ENCODE measurements around the gene PPL. TPM values are rescaled to one million over a fixed set of nuclear protein-coding genes. Genes with fewer than 3 reads are reported as not detected.
"Not testable (repeated sequence)": the region's sequence is repeated elsewhere in the genome, so short reads cannot be mapped to it uniquely, and the experiment has no call there.

The PPL gene
- total RNA-seq, 1 donor from 2014 or later, result 0.26 TPM

DNA sequence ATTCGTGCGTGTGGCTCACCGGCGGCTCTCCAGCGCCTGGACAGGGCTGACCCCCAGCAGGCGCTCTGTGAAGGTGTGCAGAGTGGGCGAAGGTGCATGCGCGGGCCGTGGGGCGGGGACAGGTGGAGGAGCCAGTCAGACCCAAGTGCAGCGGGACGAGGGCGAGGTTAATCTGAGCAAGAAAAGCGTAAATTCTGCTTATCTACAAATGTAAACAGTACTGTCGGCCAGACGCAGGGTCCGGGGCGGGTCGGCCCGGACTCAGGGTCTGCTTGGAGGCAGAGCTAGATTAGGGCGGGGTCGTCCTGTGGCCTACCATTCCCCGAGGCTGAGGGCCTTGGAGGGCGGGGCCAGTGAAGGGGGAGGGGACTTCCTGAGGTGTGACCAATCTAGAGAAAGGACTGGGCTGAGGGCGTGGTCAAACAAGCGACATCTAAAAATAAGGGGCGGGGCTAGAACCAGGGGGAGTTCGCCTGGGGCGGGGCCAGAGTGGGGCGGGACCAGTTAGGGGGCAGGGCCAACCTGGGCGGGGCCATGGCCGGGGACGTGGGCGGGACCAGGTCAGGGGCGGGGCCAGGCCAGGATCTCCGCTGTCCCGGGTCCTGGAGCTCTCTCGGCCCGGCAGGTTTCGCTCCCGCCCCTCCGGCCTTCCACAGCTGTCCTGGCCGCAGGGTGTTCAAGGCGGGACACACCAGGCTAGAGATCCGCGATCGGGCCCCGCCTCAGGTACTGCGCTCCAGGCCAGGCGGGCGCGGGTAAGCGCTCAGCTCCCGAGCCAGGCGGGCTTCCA is 21.0 kb upstream of the PPL start, which contains the start of gene SEC14L5:
Gene SEC14L5, plus strand, starts transcription at position 611 of the 790 bp plus-strand sequence. CDS start 994 bp downstream, outside the sequence.
- peak; percentile 89 for DNase-seq (ENCODE audit: low read depth, low spot score)

DNA sequence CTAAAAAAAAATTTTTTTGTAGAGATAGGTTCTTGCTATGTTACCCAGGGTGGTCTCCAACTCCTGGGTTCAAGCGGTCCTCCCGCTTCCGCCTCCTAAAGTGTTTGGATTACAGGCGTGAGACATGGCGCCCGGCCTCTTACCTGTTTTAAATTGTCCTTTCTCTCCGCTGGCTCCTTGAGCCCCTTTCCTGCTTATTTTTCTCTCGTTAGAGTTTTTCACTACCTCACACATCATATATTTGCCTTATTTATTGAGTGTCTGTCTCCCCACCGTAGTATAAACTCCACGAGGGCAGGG is 20.4 kb upstream of the PPL start:
- DNase-seq (ENCODE audit: low read depth, low spot score), result no peak

DNA sequence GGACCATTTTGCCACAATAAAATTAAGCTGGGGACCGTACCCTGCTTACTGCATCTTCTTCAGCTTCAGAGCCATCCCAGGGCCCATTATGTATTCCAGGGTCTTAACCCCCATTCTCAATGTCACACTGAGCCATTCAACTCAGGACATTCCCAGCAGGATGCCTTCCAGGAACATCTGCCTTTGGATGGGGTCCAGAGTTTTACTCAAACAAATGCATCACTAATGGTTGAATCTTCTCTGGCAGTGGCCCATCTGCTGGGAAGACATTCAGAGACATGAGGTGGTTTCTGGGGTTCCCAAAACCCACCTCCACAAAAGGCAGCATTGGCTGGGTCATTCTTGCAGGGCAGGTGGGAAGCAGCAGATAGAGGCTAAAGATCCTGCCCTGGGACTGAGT is 17.8 kb upstream of the PPL start:
- DNase-seq (ENCODE audit: low read depth, low spot score), result no peak

DNA sequence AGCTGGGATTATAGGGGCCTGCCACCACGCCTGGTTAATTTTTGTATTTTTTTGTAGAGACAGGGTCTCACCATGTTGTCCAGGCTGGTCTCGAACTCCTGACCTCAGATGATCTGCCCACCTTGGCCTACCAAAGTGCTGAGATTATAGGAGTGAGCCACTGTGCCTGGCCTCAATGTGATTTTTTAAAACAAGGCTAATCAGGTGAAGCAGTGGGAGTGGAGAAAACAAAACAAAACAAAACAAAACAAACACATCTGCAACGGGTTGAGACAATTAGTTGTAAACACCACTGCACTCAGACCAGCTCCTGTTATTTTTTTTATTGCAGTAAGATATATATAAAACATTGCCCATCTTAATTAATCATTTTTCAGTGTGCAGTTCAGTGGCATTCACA is 14.6 kb upstream of the PPL start:
- not testable (repeated sequence) for DNase-seq (ENCODE audit: low read depth, low spot score)

DNA sequence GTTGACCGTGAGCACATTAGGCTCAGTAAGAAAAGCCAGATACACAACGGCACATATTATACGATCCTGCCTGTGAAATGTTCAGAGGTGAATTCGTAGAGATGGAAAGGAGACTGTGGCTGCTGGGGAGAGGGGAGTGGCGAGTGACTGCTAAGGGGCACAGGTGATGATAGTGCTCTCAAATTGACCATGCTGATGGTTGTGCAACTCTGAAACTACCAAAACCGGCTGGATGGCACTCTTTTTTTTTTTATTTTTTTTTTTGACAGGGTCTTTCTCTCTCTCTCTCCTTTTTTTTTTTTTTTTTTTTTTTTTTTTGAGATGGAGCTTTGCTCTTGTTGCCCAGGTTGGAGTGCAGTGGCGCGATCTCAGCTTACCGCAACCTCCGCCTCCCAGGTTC is 13.0 kb upstream of the PPL start:
- DNase-seq (ENCODE audit: low read depth, low spot score), result no peak

DNA sequence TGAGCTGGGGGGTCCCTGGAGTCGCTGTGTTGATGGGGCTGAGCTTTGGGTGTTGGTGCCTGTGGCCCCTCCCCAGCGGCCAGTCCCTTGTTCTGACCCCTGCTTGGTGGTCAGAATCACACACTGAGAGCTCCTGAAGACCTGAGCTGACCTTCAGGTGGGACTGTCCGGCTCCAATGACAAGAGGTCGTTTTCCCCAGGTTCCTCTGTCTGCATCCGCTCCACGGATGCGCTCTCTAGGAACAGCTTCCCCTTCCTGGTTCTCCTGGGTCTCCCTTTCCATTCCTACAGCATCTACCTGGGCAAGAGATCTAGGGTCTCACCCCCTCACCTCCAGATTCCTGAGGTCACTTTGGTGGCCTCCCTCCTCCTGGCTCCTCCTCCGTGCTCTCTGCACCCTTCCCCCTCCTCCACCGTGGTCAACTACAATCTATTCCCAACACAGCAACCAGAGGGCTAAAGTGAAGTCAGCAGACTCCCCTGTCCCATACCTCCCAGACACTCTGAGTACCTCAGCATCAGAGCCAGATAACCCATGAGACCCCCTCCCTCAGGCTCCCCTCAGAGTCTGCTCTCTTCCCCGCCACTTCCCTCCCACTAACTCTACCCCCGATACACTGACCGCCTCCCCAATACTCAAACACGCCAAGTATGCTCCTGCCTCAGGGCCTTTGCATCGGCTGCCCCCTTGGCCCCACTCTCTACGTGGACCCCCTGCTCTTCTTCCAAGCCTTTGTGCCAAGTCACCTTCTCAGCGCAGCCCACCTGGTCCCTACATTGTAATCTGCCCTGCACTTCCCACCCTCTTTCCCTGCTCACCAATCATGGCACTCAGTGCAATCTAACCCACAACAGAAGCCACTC is 12.2 kb upstream of the PPL start:
- DNase-seq (ENCODE audit: low read depth, low spot score), result no peak

DNA sequence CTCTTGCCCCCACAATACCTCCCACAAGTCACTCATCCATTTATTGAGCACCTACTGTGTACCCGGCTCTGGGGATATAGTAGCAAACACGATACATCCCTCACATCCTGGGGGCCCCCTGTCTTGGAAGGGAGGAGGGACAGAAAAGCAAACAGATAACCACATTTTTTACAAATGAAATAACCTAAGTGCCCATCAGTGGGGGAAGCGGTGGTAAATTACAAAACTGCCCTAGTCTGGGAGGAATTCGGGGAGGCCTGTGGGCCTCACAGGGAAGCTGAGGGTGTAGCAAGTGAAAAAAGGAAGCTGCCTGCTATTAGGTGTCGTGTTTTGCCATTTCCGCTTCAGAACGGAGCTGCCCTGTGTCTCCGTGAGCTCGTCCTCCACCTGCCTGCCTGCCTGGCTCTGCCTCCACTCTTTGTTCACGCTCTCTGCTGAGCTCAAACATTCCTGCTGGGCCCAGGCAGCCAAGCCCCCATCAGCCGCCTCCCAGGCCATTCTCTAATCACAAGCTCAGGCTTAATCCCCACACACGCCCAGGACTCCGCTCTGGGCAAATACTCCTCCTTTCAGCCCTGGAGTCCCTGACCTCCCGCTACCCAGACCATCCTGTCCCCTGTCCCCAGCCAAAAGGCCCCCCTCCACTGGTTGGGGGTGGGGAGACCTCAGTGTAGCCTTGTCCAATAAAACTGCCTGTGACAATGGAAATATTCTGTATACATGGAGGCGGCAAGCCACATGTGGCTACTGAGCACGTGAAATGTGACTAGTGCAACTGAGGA is 11.0 kb upstream of the PPL start:
- no peak for DNase-seq (ENCODE audit: low read depth, low spot score)

DNA sequence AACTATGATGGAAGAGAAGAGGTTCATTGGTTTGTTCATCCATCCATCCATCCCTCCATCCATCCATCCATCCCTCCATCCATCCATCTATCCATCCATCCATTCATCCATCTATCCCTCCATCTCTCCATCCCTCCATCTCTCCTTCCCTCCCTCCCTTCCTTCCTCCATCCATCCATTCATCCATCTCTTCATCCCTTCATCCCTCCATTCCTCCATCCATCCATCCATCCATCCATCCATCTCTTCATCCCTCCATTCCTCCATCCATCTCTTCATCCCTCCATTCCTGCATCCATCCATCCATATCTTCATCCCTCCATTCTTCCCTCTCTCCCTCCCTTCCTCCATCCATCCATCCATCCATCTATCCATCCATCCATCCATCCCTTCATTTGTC is 10.0 kb upstream of the PPL start:
- no peak for DNase-seq (ENCODE audit: low read depth, low spot score)

DNA sequence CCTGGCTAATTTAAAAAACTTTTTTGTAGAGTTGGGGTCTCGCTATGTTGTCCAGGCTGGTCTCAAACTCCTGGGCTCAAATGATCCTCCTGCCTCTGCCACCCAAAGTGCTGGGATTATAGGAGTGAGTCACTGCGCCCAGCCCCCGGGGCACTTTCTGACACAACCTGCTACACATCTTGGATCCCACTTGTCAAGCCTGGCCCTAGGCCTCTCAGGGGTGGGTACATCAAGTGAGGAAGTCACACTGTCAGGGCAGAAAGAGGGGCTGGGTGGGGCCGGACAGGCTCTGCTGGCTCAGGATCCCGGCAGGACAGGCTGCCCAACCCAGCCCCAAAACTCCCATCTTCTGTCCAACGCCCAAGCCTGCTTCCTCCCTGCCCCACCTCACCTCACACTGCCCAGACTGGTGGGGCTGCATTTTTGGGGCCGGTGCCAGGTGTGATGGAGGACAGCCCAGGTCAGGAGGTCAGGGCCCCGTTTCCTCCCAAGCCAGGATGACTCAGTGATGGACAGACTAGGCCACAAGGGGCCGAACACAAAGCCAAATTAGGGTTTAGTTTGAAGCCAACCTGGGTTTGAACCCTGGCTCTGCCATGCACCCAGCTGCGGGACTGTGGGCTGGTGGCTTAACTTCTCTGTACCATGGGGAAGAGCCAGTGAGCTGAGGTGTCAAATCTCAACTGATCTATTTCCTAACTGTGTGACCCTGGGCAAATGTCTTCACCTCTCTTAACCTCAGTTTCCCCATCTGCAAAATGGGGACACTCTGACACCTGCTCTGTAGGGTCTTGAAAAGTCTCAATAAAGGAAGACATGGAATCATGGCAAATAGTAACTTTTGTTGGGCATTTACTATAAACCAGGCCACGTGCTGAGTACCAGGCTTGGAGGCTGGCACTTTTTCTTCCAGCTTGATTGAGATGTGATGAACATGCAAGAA is 8.9 kb upstream of the PPL start:
- no peak for DNase-seq (ENCODE audit: low read depth, low spot score)

DNA sequence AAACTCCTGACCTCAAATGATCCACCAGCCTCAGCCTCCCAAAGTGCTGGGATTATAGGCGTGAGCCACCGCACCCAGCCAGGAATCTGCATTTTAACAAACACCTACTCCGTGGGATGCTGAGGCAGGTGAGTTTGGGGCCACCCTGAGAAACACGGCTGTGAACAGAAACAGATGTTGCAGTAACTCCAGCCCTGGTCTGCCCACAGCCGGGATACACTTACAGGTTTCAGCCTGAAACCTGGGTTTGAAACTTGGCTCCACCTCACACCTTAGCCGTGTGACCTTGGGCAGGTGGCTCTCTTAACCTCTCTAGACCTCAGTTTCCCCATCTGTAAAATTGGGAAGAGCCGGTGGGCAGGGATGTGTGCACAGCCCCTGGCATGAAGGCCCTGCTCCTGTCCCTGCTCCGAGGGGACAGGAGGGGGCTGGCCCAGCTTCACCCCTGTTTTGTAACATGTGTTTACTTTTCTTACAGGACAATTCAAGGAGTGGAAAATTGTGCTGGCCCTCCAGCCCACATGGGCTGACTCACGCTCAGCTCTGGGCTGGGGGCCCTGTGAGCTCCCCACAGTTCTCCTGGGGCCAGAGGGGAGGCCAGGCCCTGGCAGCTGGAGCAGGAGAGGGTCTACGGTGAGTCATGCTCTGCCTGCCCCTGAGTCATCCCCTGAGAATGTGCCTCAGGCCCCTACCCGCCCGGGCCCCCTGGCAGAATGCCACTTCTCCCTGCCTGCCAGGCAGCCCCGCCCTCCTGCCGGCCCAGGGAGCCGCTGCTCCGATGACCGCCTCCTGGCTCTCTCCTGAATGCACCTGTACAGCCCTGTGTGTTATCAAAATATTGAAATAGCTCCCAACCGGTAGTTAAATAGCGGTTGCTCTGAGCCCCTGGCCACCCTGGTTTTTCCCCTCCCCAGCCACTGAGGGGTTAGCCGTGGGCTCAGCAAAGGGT is 7.7 kb upstream of the PPL start:
- DNase-seq (ENCODE audit: low read depth, low spot score), result peak; percentile 93

DNA sequence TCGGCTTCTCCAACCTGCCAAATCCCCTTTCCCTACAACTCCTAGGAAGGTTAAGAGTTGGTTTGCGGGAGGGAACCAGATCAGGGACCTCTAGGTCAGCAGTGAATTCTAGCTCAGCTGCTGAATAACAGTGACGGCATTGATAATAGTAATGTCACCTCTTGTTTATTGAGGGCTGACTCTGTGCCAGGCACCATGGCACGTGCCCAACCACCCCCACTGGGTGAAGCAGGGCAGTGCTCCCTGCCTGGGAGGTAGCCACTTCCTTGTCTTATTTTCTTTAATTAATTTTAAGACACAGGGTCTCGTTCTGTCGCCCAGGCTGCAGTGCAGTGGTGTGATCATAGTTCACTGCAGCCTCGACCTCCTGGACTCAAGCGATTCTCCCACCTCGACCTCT is 5.5 kb upstream of the PPL start:
- no peak for DNase-seq (ENCODE audit: low read depth, low spot score)

DNA sequence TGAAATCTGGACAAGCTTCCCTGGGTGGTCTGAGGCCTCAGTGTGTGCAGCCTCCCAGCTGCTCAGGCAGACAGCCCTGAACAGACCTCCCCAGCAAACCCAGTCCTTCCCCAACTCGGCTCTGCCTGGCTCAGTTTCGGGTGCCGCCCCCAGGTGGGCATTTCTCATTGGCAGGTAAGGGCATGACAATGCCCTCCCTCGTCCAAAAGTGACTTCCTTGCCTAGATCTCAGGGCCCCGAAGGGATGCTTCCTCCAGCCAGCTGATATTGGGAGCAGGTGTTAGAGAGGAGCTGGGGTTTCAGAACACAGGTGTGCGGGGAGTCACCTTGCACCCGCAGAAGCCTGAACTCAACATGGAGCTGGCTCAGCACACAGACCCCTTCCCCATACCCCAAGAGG is 3.8 kb upstream of the PPL start:
- no peak for DNase-seq (ENCODE audit: low read depth, low spot score)

DNA sequence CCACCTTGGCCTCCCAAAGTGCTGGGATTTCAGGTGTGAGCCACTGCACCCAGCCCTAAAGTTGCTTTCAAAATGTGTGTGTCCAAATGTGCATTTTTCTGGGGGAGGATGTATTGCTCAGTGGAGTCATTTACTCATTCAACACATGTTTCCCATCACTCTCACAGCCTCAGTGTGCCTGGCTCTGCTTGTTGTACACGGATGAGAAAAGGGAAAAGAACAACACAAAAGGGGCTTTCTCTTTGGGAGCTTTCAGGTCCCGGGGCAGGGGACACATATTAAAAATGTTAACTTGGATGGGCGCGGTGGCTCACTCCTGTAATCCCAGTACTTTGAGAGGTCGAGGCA is 1.7 kb upstream of the PPL start:
- DNase-seq (ENCODE audit: low read depth, low spot score), result no peak

DNA sequence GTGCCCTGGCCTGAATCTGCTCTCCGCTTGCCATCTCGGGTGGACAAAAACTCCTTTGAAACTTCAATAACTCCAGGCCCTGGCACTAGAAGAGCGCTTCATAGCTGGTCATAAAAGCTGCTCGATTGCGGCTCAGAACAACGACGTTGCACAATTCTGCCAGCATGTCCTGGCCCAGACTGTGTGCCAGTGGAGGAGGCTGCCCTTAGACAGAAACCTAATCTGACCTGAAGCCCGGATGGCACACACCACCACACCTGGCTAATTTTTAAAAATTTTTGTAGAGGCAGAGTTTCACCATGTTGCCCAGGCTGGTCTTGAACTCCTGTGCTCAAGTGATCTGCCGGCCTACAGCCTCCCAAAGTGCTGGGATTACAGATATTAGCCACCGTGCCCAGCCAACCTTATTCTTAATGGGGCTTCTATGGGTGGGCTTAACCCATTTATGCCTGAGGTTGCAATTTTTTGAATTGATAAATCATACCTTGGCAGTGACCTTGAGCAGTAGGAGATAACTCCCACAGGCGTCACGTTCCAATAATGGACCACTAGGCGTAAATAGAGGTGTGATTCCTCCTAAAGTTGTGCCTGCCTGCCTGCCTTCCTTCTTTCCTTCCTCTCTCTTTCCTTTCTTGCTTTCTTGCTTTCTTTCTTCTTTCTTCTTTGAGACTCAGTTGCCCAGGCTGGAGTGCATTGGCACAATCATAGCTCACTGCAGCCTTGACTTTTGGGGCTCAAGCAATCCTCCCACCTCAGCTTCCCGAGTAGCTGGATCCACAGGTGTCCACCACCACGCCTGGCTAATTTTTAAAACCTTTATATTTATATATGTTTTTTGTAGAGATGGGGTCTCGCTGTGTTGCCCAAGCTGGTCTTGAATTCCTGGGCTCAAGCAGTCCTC is 1.1 kb upstream of the PPL start:
- no peak for DNase-seq (ENCODE audit: low read depth, low spot score)

DNA sequence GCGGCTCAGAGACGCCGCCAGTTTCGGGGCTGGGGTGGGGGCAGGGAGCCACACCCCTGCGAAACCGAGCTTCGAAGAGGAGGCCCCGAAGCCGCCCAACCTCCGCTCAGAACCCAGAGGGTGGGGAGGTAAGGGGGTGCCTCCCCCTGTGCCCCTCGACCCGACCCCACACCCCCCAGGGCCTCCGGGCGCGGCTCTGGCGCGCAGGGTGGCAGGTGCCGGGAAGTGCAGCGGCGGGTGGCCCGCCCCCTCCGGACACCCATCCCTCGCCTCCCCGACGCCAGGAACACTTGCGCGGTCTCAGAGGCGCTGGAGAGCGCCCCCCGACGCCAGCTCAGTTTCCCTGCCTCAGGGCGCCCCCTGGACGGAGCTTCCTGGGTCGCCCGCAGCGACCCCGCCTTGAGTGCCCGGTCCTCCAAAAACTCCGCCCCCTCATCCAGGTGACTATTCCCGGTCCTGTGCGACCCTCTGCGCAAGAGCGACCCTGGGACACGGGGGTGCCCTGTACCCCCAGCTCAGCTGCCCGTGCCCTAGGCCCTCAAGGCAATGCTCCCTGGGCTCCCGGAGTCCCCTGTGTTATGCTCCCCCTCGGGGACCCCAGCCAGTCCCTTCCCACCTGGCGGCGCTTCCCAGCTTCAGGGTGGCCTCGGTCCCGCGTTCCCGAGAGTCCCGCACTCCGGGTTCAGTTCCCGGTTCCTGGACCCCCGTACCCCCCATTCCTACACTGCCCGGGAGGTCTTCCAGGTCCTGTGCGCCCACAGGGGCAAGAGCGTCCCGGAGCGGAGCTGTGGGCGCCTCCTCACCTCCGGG is 562 bp downstream of the PPL start:
- no peak for DNase-seq (ENCODE audit: low read depth, low spot score)

DNA sequence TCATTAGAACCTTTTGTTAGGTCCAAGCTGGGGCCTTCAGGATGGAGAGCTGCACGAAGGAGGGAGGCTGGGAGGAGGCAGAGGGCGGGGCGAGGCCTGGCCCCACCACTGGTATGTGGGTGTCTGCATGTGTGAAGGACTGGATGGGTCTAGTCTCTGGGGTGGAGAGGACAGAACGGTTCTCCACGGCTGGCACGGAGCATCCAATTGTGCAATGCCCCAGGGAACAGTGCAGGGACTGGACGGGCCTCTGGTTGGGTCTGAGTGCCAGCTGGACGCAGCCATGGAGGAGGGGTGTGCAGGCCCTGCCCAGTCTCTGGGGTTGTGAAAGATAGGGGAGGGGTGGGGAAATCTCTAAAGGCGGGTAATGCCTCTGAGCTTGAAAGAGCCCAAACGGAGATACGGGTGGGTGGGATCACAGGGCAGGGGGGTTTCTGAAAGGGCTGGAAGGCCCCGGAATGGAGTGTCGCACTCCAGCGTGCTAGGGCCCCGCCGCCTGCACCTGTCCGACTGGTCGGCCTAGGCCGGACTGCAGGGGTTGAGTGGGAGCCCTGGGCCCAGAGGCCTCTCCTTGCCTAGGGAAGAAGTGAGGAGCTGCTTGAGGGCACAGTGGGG is 1.6 kb downstream of the PPL start:
- DNase-seq (ENCODE audit: low read depth, low spot score), result no peak

DNA sequence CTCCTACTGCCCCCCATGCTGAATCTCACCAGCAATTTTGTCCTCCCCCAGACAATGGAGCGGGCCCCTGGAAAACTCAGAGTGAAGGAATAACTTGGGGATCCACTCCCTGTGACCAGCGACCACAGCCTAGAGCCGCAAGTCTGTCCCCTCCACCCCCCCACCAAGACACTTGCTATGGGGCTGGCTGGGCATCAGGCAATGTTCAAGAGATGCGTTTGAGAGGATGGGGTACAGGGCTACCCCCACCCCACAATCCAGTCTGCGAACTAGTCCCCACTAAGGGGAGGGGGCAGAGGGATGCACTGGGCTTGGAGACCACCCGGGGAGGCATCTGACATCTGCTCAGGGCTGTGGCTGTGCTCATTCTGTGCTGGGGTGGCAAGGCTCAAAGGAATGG is 2.4 kb downstream of the PPL start:
- DNase-seq (ENCODE audit: low read depth, low spot score), result no peak
